ENCODE measurements around the gene HEXIM1. TPM values are rescaled to one million over a fixed set of nuclear protein-coding genes. Genes with fewer than 3 reads are reported as not detected.

The HEXIM1 gene
- total RNA-seq, 1 experiment from 2014 or later, result 59.1 TPM

- Histone ChIP-seq H3K27ac (ENCODE audit: low read length) (peak overlapping the region; percentile 99), H3K36me3 (ENCODE audit: control insufficient read depth, insufficient read depth, low read length) (no peaks in the 10 kb centered on the region), H3K4me3 (ENCODE audit: low read depth in 2 of 2, low read length in 2 of 2) (peak overlapping the region in 1 of 2 experiments; percentile 24; a peak in 2 of 4 replicates), H3K27me3 (ENCODE audit: control insufficient read depth, insufficient read depth, low read length) (no peaks in the 10 kb centered on the region), H3K4me1 (ENCODE audit: control insufficient read depth, insufficient read depth, low read length) (peaks cover 43% of the 10 kb centered on the region), H3K9me3 (ENCODE audit: control insufficient read depth, insufficient read depth, low read depth, low read length) (no peaks in the 10 kb centered on the region)
- in situ Hi-C loops (cut with HindIII; ENCODE audit: low pct_unique_long_range_greater_than_20kb, low sequenced_read_pairs) (no loop called here), intact Hi-C loops (cut with micrococcal nuclease; ENCODE audit: unreplicated experiment) (no loop called here)
- no peak for TF ChIP-seq SIN3A (IDR thresholded peaks at IDR 0.05; ENCODE audit: borderline replicate concordance, insufficient read depth, low read depth, low read length)
- TF ChIP-seq CTCF (IDR thresholded peaks at IDR 0.05), result no peak
- no peak for TF ChIP-seq REST (IDR thresholded peaks at IDR 0.05; ENCODE audit: insufficient read depth in 1 of 2, low read depth in 2 of 2, low read length in 1 of 2)
- peak; percentile 36; the same call in 1 of the 2 replicates for TF ChIP-seq TCF7L2 (IDR thresholded peaks at IDR 0.05; ENCODE audit: low read depth, low read length)
- TF ChIP-seq POLR2AphosphoS5 (IDR thresholded peaks at IDR 0.05; ENCODE audit: low read depth, low read length), result peak; percentile 53
- ChIA-PET CTCF (interaction anchor here (0.5 to 1.4 kb wide), 5 partner anchors 24 to 130 kb away, joined by 3 to 7 read pairs (median 4); partner anchors contain the start of gene ACBD4), POLR2A (interaction anchor here (0.5 to 1.9 kb wide), 5 partner anchors 11 to 992 kb away, joined by 3 to 9 read pairs (median 3); partner anchors contain the start of genes HEXIM1 and HEXIM2)
- DNase-seq (ENCODE audit: low read depth, low spot score), result no peak
- ATAC-seq, result peak; percentile 86
- BruUV-seq (replicated peaks), result no TSS peak
These were observed 24.4 kb downstream of the HEXIM1 start for GRCh38 chr17:45172541-45173286.

- Histone ChIP-seq H3K27ac (ENCODE audit: low read length) (peak overlapping the region; percentile 81), H3K27me3 (ENCODE audit: control insufficient read depth, insufficient read depth, low read length) (no peaks in the 10 kb centered on the region), H3K36me3 (ENCODE audit: control insufficient read depth, insufficient read depth, low read length) (no peaks in the 10 kb centered on the region), H3K4me3 (ENCODE audit: low read depth in 2 of 2, low read length in 2 of 2) (no peak overlapping the region), H3K9me3 (ENCODE audit: control insufficient read depth, insufficient read depth, low read depth, low read length) (no peaks in the 10 kb centered on the region), H3K4me1 (ENCODE audit: control insufficient read depth, insufficient read depth, low read length) (peaks cover 37% of the 10 kb centered on the region)
- intact Hi-C loops (cut with micrococcal nuclease; ENCODE audit: unreplicated experiment), result no loop called here
- in situ Hi-C loops (cut with HindIII; ENCODE audit: low pct_unique_long_range_greater_than_20kb, low sequenced_read_pairs), result no loop called here
- CTCF ChIA-PET, result interaction anchor here (0.6 to 0.8 kb wide), 2 partner anchors 22 to 103 kb away, joined by 3 to 5 read pairs; no protein-coding TSS in a partner anchor
- ATAC-seq (no peak), DNase-seq (ENCODE audit: low read depth, low spot score) (no peak)
- POLR2A ChIA-PET, result interaction anchor here (0.7 kb wide), 1 partner anchor 26 kb away, joined by 3 read pairs; no protein-coding TSS in a partner anchor
- BruUV-seq (replicated peaks), result no TSS peak
- TF ChIP-seq SIN3A (IDR thresholded peaks at IDR 0.05; ENCODE audit: borderline replicate concordance, insufficient read depth, low read depth, low read length) (no peak), CTCF (IDR thresholded peaks at IDR 0.05) (no peak), TCF7L2 (IDR thresholded peaks at IDR 0.05; ENCODE audit: low read depth, low read length) (no peak; the same call in 1 of the 2 replicates), POLR2AphosphoS5 (IDR thresholded peaks at IDR 0.05; ENCODE audit: low read depth, low read length) (no peak), REST (IDR thresholded peaks at IDR 0.05; ENCODE audit: insufficient read depth in 1 of 2, low read depth in 2 of 2, low read length in 1 of 2) (no peak)
These were observed 27.5 kb downstream of the HEXIM1 start for GRCh38 chr17:45175759-45176115.

All from Panc1 (cell line).